NCI-H2227 treated with DMSO at 0.1 percent for 48 hours (cell line): ENCODE results near the gene AGFG1.

ENCODE experiments used
- DNase-seq: peaks from one replicate; lab custom pipeline; 2025; lab: John Stamatoyannopoulos, UW

Gene AGFG1

DNA sequence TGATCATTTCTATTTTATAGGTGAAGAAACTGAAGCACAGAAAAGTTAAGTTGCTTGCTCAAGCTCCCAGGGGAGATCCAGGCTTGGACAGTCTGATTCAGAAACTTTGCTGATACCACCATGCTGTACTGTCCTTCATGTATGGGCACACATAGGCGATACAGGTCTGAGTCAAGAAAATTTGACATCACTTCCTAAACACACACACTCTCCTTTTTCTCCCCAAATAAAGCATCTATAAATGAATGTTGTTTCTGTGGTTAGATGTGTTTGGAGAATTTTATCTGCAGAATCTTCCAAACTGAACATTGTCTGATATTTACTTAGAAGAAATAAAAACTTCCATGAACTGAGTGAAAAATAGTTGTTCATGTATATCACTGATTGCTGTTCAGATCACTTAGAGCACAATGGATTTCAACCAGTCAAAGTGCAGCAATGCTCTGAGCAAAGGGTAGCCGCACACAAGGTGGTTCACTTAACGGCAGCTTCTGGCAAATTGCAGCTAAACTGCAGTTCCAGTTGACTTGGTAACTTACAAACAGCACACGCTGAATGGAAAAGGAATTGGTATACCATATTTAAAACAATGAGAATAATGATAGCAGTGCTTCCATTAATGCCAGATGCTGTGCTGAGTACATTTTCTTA lies 10.0 kb upstream of the AGFG1 start:
- DNase-seq = no peak

DNA sequence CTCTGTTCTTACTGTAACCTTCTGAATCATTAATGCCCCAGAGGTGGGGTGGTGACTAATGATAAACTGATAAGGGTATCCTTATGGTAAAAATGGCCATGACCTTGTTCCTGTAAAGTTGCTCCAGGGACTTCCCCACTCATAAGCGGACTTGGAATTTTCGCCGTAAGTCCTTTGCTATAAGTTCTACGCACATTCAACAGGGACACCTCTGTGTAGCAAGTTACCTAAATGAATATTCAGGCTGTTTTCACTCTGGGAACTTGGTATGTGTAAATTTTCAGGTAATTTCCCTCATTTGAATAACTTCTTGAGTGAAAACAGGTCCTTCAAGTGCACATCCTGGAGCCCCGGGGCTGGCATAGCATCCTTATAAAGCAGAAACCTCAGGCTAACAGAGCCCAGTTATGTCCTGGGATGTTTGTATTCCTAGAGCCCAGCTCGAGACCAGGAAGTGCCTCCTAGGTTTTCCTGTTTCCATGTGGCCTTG lies 9.4 kb upstream of the AGFG1 start:
- DNase-seq = no peak

DNA sequence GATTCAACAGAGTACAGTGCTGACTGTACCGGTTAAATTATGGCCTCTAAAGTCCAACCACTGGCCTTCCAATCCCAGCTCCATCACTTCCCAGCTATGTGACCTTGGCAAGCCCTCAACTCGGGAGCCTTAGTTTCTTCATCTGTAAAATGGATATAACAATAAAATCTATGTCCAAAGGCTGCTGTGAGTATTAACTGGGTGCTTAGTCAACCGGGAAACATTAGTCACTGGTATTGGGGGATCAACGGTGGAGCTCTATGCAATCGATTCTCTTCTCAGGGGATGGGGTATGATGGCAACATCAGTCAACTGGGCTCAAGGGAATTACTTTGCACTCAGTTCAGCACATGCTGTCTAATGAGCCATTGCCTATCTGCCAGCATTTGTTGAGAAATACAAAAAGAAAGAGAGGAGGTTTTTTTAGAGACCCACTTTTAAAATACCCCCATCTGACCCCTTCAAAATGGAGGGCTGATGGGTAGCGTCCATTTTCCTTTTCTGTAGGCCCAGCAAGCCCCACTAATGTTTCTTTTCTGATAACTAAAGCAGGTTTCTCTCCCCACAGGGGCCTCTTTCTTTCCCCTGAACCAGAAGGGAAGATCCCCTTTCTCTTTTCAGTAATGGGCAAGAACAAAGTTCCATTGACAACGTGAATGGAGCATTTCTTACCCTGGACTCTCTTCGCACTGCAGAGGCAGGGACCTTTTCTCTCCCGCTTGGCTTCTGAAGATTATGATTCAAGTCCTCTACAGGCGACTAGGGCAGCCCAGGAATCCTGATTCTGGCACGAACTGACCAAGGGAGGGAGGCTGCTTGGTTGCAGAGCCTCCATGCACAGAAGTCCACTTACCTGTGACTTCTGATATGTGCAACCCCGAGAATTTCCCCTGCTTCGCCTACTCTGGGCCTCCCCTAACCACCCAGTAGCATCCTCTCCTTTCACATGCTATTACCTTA lies 8.7 kb upstream of the AGFG1 start:
- no peak for DNase-seq

DNA sequence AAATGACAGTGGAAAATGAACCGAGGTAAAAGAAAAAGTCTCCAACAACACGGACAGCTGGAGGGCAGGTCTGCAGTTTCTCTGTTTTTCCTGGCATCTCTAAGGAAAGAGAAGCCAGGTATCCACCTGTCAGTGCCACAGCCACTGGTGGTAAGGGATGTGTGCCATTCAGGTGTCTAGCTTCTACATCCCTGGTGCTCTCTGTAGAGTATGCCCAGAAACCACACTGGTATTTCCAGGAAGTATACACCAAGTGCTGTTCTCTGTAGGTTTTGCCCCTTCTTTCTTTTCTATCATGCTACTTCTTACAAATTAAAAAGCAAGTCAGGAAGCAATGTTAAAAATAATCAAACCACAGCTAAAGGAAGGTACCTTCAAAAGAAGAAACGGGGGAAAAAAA lies 7.6 kb upstream of the AGFG1 start:
- DNase-seq = no peak

DNA sequence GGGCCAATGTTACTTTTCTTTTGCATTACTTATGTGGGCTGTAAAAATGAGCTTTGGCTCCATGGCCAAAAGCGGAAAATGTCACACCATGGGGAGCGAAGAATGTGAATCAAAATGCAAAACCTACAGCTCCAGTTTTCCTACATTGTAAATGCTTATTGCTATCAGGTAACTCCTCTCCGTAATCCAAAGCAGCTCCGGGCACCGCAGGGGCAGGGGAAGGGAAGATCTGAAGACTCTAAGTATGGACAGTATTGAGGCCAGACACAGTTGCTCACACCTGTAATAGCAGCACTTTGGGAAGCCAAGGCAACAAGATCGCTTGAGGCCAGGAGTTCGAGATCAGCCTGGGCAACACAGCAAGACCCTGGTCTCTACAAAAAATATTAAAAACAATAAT lies 7.1 kb upstream of the AGFG1 start:
- DNase-seq = no peak

DNA sequence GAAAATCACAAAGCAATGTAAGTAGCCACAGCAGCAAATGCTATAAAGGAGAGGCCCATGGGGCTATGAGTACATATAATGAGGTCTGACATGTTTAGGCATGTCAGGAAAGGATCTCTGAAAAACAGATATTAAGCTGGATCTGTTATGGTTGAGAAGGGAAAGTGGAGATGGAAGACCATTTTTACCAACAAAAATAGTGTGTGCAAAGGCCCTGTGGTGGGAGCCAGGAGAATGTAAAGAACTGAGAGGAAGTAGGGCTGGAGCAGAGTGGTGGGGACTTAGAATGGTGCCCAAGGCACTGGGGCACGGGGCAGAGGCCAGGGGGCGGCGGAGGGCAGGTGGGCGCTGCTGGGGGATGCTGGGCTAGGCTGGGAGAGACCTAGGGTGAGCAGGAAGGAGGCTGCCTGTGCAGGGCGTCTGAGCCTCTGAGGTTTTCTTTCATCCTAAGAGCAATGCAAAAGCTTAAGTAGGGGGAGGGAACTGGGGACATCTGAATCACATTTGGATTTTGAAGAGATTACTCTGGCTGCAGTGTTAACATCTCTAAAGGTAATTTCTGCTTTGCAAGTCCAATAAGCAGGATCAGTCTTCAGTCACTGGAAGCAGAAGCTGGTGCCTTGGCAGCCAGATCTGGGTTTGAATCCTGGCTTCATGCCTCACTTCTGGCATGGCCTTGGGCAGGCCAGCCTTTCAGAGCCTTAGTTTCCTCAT lies 4.9 kb upstream of the AGFG1 start:
- no peak for DNase-seq

DNA sequence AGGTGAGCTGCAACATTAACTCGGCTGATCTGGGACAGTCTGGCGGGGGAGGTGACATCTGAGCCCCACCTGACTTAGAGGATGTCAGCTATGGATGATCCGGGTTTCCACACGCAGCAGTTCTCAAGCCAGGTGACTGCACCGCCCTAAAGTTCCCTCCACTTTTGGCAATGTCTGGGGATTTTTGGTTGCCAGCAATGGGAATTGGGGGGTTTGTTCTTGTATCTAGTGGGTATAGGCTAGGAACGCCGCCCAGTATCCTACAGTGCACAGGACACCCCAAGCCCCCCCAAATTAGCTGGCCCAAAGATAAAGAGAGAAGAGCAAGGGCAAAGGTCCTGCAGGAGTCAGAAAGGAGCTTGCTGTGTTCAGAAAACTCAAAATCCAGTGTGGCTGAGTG lies 544 bp upstream of the AGFG1 start:
- DNase-seq = no peak

DNA sequence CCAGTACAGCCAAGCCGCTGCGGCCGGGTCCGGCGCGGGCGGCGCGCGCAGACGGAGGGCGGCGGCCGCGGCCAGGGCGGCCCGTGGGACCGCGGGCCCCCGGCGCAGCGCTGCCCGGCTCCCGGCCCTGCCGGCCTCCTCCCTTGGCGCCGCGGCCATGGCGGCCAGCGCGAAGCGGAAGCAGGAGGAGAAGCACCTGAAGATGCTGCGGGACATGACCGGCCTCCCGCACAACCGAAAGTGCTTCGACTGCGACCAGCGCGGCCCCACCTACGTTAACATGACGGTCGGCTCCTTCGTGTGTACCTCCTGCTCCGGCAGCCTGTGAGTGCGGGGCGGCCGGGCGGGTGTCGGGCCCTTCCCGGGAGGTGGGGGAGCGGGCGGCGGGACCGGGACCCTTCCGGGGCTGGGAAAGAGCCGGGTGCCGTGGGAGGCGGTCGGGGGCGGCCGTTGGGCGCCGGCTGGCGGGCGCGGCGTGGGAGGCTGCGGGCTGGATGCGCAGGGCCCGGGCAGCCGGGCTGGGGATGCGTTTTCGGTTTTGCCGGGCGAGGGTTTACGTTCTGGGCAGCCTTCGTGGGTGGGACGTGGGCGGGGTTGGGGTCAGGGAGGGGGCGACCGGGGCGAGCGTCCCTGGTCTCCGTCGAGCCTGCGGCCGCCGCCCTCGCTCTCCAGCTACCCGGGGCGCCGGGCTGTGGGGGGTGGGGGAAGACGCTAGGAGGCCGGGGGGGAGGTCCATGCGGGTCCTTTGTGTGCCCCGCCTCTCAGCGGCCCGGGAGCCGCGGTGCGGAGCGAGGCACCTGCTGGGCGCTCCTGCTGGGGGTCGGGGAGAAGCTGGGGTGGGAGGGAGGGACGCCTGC lies 537 bp downstream of the AGFG1 start:
- no peak for DNase-seq

DNA sequence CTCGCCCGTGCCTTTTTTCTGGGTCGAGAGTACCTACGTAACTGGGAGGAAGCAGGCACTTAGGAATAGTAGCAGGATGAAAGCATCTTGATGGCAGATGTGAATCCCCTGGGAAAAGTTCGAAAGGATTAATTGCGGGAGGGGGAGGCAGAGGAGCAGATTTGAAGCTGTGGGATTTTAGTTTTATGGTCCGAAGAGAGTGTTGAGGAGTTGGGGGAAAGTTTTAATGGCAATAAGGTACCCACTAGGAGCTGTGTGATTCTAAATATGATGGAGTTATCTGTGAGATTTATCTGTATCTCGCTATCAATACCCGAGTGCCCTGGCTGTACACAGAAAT lies 1.1 kb downstream of the AGFG1 start:
- DNase-seq = peak; percentile 19

DNA sequence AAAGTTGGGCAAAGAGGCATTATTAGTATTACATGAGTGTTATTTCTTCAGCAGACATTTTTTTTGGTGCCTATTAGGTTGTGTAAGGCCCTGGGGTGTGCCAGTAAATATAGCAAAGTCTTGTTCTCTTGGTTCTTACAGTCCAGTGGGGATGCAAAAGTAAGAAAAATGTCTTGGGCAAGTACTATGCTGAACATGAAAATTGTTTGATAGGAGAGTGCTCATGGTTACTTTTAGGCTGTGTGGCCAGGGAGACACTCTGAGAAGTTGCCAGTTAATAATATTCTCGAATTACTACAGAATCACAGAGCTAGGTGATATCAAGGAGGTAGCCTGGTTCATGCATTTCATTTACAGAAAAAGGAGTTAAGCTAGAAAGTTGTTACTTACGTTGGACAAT lies 1.9 kb downstream of the AGFG1 start:
- no peak for DNase-seq

DNA sequence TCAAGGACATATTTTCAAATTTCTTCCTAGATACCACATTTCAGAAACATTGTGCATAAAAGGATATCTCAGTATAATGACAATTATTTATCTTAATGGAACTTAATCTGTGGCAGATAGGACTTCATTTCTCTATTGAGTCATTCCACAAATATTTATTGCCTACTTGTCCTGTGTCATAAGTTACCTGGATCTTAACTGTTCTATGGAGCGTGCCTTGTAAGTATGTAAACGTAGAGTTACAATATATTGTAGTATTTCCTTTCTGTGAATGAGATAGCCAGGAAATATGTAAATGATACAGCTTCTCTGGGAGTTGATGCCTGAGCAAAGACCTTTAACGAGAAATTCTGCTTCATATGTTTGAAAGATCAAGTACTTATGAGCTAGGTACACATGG lies 2.5 kb downstream of the AGFG1 start:
- no peak for DNase-seq

DNA sequence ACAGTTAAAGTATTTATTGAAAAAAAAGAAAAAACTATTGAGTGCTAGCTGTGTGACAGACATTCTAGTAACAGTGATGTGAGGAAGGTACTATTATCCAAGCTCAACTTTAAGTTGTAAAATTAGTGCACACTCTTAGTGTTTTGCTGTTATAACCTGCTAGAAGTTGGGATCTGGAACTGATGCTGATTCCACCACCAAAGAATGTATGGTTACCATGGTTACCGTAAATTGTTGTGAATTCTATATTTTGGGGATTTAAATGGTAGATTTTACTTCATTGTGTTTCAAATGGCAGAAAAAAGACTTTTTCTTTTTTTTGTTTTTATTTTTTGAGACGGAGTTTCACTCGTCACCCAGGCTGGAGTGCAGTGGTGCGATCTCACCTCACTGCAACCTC lies 5.3 kb downstream of the AGFG1 start:
- no peak for DNase-seq

DNA sequence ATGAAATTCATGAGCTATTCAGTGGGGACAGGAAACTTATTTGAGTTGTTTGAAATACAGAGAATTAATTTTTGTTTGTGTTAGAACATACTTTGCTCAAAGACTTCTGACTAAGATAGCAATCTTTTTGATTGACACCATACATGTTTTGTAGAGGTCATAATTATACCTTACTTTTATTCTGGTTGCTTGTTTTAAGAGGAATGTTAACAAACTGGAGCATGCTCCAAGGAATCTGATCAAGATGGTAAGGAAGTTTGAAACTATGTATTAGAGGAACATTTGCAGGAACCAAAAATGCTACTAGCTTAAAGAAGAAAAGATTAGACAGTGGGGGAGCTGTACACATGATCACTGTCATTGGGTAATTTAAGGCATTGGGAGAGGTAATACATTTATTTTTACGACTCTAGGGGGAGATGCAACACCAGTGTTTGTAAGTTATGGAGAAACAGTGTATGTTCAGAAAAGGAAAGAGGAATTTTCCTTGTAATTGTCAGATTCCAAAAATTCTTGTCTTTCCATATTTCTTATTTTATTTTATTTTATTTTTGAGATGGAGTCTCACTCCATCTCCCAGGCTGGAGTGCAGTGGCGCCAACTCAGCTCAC lies 8.0 kb downstream of the AGFG1 start:
- peak; percentile 9 for DNase-seq

DNA sequence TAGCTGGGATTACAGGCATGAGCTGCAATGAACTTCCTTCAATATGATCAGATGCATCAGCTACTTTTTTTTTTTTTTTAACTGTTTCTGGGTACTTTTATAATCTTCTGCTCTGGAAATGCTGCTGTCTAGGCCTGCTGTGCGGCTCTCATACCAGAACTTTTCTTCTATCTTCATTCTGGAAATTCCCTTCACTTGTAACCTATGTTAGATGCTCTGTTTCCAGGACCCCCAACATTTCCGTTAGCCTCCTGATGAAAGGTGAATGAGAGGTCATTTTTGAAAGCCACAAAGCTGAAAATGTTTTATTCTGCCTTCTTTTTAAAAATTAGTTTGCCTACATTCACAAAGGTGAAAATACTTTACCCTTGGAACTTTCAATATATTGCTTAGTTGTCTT lies 8.6 kb downstream of the AGFG1 start:
- no peak for DNase-seq

DNA sequence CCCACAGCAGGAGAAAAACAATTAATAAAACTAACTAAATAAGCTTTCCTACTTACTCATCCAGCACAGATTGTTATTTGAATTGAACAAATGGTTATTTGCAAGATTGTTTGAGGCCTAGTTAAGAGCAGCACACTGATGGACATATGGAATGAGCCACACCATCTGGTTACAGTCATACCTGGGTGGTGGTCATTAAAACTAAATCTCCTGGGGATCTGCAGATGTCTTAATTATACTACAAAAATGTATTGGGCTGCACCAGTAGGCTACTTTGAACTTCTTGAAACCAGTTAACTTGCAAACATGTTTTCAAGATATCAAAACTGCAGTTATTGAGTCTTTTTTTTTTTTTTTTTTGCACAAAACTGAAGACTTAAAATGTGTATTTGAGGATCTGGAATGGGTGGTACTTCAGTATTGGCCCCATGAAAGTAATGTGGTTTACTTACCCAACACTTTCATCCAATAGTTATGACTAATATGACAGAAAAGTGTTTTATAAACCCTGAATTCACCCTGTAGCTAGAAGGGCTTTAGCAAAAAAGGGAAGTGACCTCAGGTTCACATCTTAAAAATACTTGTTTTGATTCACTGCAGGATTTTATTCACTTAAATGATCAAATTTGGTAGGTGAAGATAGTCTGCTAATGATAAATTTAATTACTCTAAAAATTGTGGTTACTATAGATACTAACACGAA lies 10.8 kb downstream of the AGFG1 start:
- no peak for DNase-seq

DNA sequence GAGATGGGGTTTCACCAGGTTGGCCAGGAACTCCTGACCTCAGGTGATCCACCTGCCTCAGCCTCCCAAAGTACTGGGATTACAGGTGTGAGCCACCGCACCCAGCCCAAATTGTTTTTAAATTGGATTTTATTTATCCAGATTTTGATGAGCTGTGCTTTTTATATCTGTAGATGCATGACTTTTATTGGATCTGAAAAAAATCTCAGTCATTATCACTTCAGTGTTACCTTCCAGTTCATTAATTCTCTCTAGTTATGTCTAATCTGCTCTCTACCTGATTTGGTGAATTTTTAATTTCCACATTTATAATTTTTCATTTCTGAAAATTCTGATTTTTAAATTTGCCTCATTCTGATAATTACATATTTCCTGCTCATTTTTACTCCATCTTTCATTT lies 13.5 kb downstream of the AGFG1 start:
- DNase-seq = no peak

DNA sequence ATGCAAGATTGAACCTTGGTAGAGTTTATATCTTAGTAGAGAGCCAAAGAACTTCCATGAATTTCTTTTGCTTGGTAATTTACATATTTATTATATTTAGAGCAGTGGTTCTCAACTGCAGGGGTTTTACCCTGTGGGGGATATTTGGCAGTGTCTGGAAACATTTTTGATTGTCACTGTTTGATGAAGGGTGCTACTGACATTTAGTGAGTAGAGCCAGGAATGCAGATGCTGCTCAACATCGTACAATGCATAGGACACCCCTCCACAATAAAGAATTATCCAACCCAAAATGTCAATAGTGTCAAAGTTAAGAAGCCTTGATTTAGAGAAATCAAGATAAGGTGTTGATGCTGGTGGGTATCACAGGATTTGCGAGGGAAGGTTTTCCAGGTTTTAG lies 14.7 kb downstream of the AGFG1 start:
- no peak for DNase-seq

DNA sequence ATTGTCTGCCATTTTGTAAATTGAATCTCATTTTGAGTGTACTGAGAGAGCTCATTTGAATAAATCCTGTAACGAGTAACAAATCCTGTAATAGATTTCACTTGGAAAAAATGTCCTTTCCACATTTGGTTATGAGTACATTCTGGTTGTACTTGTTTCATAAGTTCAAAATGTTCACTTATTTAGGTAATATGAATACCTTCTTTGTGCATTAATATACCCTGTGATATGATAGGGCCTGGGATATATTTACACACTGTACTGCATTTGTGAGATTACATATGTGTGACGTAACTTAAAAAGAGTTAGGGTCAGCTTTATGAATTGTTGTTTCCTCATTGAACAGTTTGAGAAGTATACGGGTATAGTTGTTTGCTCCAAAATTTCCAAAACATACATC lies 16.1 kb downstream of the AGFG1 start:
- DNase-seq = no peak

DNA sequence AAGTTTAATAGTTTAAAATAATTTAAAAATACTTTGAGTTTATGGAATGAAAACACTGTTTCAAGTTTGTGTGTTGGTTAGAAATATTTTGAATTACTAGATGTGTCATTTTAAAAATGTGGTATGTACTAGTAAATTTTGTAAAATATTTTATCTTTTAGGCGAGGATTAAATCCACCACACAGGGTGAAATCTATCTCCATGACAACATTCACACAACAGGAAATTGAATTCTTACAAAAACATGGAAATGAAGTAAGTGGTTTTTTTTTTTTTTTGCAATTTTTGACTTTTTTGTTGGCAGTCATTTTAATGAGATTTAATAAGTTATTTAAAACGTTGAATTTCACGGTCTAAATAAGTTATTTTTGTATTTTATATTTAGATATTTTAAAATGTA lies 19.4 kb downstream of the AGFG1 start:
- no peak for DNase-seq

DNA sequence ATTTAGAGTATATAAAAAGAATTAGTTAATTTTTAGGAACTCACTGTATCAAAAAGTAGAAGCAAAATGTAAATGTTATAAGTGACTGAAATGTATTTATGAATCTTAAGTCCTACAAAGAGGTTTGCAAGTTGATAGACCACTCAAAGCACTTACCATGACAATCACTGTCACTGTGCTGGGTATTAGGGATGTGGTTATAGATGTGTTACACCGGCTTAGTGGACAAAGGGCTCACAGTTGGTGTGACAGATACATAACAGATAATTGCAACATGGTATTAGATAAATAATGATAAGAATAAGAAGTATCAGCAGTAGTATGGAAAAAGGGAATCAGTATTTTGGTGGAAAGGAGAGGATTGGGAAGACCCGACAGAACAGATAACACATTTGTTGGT lies 21.6 kb downstream of the AGFG1 start:
- DNase-seq = no peak

DNA sequence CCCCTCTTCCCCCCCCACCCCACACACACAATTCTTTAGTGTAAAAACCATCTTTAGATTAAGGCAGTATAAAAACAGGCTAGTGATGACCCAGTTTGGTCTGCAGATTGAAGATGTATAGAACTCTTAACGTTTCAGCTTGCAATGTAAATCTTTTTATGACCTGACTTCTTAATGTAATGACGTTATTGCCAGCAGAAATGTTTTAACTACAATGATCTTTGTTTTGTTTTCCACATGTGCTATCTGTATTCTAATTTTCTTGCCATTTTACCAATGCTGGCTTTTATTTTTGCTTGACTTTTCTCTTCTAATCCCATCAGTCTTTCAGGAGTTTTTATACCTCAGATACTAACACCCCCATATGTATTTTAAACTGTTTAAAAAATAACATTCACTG lies 25.2 kb downstream of the AGFG1 start:
- DNase-seq = no peak
